Esophagus muscularis mucosa (tissue), 3 donors: ENCODE measurements around the gene ANKRD44.

ENCODE experiments used
- POLR2A ChIP-seq: fragments of 450-650 bp; IDR thresholded peaks from one replicate; pipeline ENCODE4 v1.6.1; 2017; ENCODE audit warnings: antibody characterized with exemption, moderate library complexity, mild to moderate bottlenecking, low read depth
- POLR2AphosphoS5 ChIP-seq, 2 donors: sonication (generic); formaldehyde crosslinking; IDR thresholded peaks; one replicate each; pipeline ENCODE4 v1.6.1; 2017; ENCODE audit warnings: antibody characterized with exemption in 2 of 2
- TF ChIP-seq, protein P1 (sequence below), 3 experiments: fragments of 200-600 bp in 2 of 3; fragments of 450-650 bp in 1 of 3; sonication (generic) in 2 of 3; IDR thresholded peaks; one replicate each; pipeline ENCODE4 v1.5.1; 2017 to 2019; ENCODE audit warnings: antibody characterized with exemption in 3 of 3, mild to moderate bottlenecking in 2 of 3, moderate library complexity in 1 of 3

DNA sequence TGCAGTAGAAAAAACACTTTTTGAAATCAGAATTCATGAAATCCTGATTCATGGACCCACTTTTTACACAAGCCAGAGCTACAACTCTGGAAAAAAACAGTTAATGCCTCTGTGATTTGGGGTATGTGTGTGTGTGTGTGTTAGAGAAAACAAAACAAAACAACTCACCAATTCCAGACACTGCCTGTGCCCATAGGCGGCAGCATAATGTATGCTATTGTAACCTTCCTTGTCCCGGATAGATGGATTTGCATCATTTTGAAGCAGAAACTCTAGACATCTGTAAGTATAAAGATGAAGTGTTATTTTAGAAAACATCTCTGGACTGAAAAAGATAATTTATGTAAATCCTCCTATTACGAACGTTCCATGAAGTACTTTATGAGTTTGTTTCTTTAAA lies 232.0 kb downstream of the ANKRD44 start:
- TF ChIP-seq POLR2A (no peak), POLR2AphosphoS5 (IDR thresholded peaks at IDR 0.05) (no peak)
- TF ChIP-seq, protein P1, sequence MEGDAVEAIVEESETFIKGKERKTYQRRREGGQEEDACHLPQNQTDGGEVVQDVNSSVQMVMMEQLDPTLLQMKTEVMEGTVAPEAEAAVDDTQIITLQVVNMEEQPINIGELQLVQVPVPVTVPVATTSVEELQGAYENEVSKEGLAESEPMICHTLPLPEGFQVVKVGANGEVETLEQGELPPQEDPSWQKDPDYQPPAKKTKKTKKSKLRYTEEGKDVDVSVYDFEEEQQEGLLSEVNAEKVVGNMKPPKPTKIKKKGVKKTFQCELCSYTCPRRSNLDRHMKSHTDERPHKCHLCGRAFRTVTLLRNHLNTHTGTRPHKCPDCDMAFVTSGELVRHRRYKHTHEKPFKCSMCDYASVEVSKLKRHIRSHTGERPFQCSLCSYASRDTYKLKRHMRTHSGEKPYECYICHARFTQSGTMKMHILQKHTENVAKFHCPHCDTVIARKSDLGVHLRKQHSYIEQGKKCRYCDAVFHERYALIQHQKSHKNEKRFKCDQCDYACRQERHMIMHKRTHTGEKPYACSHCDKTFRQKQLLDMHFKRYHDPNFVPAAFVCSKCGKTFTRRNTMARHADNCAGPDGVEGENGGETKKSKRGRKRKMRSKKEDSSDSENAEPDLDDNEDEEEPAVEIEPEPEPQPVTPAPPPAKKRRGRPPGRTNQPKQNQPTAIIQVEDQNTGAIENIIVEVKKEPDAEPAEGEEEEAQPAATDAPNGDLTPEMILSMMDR (IDR thresholded peaks at IDR 0.05) = no peak
